ENCODE data around the gene LYZL4.
A peak's percentile ranks its signal among the peaks of the same experiment; 100 is the strongest.

LYZL4 gene

GRCh38 chr3:42371776-42372175 is 38.6 kb downstream of the LYZL4 start:
- DNase-seq (ENCODE audit: low read depth) = no peak

- DNase-seq (ENCODE audit: low read depth) = no peak
Measured at GRCh38 chr3:42369832-42370231, 40.6 kb downstream of the LYZL4 start.

- DNase-seq (ENCODE audit: low read depth) = no peak
Measured at GRCh38 chr3:42369304-42369703, 41.1 kb downstream of the LYZL4 start.

GRCh38 chr3:42368861-42369260 is 41.5 kb downstream of the LYZL4 start:
- DNase-seq (ENCODE audit: low read depth) = no peak

- DNase-seq (ENCODE audit: low read depth) = no peak
Measured at GRCh38 chr3:42367903-42368302, 42.5 kb downstream of the LYZL4 start.

- no peak for DNase-seq (ENCODE audit: low read depth)
Measured at GRCh38 chr3:42366550-42366949, 43.9 kb downstream of the LYZL4 start.

GRCh38 chr3:42357335-42357734 is 53.1 kb downstream of the LYZL4 start:
- no peak for DNase-seq (ENCODE audit: low read depth)

- no peak for DNase-seq (ENCODE audit: low read depth)
Measured at GRCh38 chr3:42355612-42356011, 54.8 kb downstream of the LYZL4 start.

- no peak for DNase-seq (ENCODE audit: low read depth)
Measured at GRCh38 chr3:42353631-42354030, 56.8 kb downstream of the LYZL4 start.

- DNase-seq (ENCODE audit: low read depth) = peak; percentile 9
Measured at GRCh38 chr3:42351207-42351606, 59.2 kb downstream of the LYZL4 start.

GRCh38 chr3:42349765-42350594 is 60.4 kb downstream of the LYZL4 start:
- no peak for DNase-seq (ENCODE audit: low read depth)

- DNase-seq (ENCODE audit: low read depth) = no peak
Measured at GRCh38 chr3:42347928-42348327, 62.5 kb downstream of the LYZL4 start.
